Activated naive CD4-positive, alpha-beta T cell (primary cell): Measurements from ENCODE around the gene RPL13.
"Not testable (repeated sequence)": the region's sequence is repeated elsewhere in the genome, so short reads cannot be mapped to it uniquely, and the experiment has no call there.

Experiments
- DNase-seq, 4 experiments: peaks; one replicate each; lab custom pipeline; 2025; lab: John Stamatoyannopoulos, UW

The RPL13 gene

GRCh38 chr16:89577055-89577759 is 16.7 kb downstream of the RPL13 start:
- DNase-seq = no peak

- DNase-seq = no peak
Observed at GRCh38 chr16:89579351-89579750, 18.9 kb downstream of the RPL13 start.

- no peak for DNase-seq
Observed at GRCh38 chr16:89581045-89581695, 20.7 kb downstream of the RPL13 start.

- no peak for DNase-seq
Observed at GRCh38 chr16:89581861-89582563, 21.5 kb downstream of the RPL13 start.

- no peak for DNase-seq
Observed at GRCh38 chr16:89582614-89583196, 22.2 kb downstream of the RPL13 start.

DNA sequence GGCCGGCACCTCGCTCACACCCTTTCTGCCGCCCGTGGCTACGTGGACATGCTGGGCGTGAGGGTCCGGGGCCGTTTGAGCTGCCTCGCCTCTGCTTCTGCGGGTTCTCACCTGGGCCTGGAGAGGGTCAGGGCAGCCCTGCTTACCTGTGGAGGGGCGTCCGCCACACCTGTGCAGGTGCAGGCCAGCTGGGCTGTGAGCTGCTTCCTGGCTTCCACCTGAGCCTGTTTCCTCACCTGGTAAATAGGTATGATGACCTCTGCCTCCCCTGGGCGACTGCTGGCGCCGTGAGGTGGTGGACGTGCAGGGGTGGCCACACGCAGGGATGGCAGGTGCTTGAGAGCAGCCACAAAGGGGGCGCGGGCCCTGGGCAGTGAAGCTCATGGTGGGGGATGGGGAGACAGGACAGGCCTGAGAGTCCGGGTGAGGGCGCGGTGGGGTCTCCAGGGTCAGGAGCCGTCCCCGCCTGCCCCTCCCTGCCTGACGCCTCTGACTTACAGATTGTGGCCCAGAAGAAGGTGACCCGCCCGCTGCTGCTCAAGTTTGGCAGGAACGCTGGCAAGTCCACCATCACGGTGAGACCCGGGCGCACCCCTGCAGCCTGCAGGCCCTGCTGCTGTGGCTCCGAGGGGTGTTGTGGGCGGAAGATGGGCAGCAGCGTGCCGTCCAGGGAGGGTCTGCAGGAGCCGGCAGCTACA is 22.9 kb downstream of the RPL13 start:
- DNase-seq = no peak

GRCh38 chr16:89583895-89584644 is 23.6 kb downstream of the RPL13 start:
- no peak for DNase-seq

- no peak for DNase-seq
Observed at GRCh38 chr16:89584768-89585549, 24.5 kb downstream of the RPL13 start.

- no peak for DNase-seq
Observed at GRCh38 chr16:89586218-89586617, 25.7 kb downstream of the RPL13 start.

DNA sequence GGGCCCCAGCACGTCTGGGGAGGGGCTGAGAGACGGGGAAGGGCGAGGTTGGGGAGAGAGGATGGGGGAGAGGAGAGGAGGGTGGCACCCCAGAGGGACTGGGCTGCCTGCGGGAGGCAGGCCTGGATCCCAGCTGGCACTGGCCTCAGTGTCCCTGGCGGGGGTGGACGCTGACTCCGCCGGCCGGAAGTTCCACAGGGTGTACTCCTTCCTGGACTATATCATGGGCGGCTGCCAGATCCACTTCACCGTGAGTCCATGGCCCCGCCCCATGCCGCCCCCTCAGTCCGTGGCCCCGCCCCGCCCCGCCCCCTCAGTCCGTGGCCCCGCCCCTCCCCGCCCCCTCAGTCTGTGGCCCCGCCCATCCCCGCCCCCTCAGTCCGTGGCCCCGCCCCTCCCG is 26.4 kb downstream of the RPL13 start:
- DNase-seq = no peak

DNA sequence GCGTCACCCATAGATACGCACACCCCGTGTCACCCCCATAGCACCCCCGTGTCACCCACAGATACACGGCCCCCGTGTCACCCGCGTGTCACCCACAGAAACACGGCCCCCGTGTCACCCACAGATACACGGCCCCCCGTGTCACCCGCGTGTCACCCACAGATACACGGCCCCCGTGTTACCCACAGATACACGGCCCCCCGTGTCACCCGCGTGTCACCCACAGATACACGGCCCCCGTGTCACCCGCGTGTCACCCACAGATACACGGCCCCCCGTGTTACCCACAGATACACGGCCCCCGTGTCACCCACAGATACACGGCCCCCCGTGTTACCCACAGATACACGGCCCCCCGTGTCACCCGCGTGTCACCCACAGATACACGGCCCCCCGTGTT is 27.2 kb downstream of the RPL13 start:
- DNase-seq = not testable (repeated sequence)

DNA sequence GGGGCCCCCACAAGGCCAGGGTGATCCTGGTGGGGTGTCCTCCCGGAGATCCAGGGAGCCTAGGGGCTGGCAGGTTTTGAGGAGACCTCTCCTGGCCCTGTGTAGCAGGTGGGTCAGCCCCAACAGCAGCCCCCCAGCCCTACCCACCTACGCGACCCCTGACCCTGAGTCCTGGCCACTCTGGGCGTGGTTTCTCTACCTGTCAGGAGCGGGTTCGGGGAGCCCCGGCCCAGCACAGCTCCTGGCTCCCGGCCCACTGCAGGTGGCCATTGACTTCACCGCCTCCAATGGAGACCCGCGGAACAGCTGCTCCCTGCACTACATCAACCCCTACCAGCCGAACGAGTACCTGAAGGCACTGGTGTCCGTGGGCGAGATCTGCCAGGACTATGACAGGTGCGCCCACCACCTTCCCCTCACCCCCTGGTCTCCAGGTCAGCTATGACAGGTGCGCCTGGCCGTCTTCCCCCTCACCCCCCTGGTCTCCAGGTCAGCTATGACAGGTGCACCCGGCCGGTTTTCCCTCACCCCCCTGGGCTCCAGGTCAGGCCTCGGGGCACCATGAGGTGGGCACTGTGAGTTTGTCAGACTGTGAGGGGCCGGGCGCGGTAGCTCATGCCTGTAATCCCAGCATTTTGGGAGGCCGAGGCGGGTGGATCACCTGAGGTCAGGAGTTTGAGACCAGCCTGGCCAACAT is 28.1 kb downstream of the RPL13 start:
- no peak for DNase-seq

DNA sequence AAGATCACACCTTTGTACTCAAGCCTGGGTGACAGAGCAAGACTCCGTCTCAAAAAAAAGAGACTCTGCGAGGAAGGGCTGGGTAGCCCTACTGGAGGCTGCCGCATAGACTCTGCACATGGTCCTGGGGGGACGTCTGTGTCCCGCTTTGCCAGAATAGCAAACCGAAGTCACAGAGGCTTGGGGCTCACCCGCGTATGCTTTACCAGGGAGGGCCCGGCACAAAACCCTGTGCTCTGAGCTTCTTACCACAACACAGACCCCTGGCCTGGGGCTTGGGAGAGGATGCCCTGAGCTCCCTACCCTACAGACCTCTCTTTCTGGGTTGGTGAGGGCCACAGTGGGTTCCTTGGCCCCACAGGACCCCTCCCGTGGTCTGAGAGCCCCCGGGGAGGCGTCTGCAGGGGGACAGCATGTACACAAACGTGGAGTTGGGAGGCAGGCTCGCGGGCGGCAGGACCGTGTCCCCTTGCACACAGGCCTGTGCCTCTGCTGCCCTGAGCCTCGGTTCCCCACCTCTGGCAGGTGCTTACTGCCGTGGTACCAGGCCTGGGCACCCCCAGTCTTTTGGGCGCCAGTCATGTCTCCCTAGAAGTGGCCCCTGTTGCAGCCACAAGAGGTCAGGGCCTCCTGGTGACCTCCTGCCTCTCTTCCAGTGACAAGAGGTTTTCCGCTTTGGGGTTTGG is 28.9 kb downstream of the RPL13 start:
- no peak for DNase-seq

DNA sequence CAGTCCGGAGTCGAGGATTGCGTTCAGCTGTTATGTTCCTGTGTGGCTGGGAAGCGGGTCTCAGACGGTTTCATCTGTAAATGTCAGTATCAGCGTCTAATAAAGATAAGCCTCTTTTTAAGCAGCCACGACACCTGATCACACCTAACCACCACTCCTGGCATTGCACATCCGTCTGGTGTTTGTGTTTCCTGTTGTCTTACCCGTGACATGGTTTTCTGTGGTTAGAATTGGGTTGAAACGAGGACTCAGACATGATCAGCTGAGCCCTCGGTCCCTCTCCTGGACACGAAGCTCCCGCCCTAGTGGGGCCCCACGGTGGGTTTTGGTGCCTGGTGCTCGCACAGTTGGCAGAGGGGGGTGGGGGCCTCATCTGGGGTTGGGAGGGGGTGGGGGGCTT is 33.4 kb downstream of the RPL13 start:
- DNase-seq = no peak

DNA sequence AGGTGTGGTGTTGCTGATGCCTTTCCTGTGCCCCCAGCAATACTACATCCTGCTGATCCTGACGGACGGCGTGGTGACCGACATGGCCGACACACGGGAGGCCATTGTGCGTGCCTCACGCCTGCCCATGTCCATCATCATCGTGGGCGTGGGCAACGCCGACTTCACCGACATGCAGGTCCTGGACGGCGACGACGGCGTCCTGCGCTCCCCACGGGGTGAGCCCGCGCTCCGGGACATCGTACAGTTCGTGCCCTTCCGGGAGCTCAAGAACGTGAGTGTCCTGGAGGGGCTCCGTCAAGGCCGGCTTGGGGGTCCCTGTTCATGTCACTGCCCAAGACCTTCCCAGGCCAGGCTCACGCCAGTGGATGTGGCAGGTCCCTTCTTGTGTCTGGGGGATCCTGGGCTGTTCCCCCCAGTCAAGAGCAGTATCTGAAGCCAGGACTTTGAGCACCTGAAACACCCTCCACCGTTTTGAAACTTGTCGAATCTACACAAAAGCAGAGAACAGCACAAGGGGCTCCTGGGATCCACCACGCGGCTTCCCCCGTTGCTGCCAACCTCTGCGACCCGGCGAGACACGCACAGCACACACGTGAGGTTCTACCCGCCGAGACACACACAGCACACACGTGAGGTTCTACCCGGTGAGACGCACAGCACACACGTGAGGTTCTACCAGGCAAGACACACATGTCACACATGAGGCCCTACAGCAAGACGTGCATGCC is 35.0 kb downstream of the RPL13 start:
- DNase-seq = no peak

- DNase-seq = no peak
Observed at GRCh38 chr16:89596061-89596689, 35.7 kb downstream of the RPL13 start.

- no peak for DNase-seq
Observed at GRCh38 chr16:89596957-89597649, 36.6 kb downstream of the RPL13 start.

- DNase-seq = no peak
Observed at GRCh38 chr16:89598199-89598598, 37.7 kb downstream of the RPL13 start.
